Neural cell (in vitro differentiated cells): ENCODE results near the gene ARHGEF10L. TPM values are rescaled to one million over a fixed set of nuclear protein-coding genes. Genes with fewer than 3 reads are reported as not detected.

Experiments
- H2AFZ ChIP-seq: fragments of 200-600, 300-800 bp; sonication (generic), shearing (Covaris generic); 2 replicates; pipeline ENCODE4 v1.6.0; 2014; ENCODE audit warnings: low read depth, mild to moderate bottlenecking, antibody characterized with exemption, low read length, moderate library complexity
- H3F3A ChIP-seq: fragments of 200-600 bp; shearing (Covaris generic); 2 replicates; pipeline ENCODE4 v1.6.1; 2016; ENCODE audit warnings: mild to moderate bottlenecking, moderate library complexity, mixed read lengths, antibody characterized with exemption, low read length; ENCODE audit not compliant: insufficient read depth, poor library complexity, severe bottlenecking
- H3K27ac ChIP-seq: fragments of 200-600, 300-800 bp; sonication (generic), shearing (Covaris generic); 2 replicates; pipeline ENCODE4 v1.5.1; 2014; ENCODE audit warnings: mild to moderate bottlenecking, low read length, moderate library complexity
- H3K27me3 ChIP-seq: fragments of 300-800, 200-600 bp; sonication (generic), shearing (Covaris generic); 2 replicates; pipeline ENCODE4 v1.6.0; 2014; ENCODE audit warnings: mild to moderate bottlenecking, low read depth, low read length, moderate library complexity; ENCODE audit not compliant: insufficient read depth
- H3K36me3 ChIP-seq: fragments of 300-800, 200-600 bp; sonication (generic), shearing (Covaris generic); 2 replicates; pipeline ENCODE4 v1.5.1; 2014; ENCODE audit warnings: mild to moderate bottlenecking, antibody characterized with exemption, low read length, moderate library complexity; ENCODE audit not compliant: insufficient read depth
- H3K4me2 ChIP-seq: fragments of 300-800, 200-600 bp; sonication (generic), shearing (Covaris generic); 2 replicates; pipeline ENCODE4 v1.6.0; 2014; ENCODE audit warnings: mild to moderate bottlenecking, low read length
- H3K4me3 ChIP-seq: fragments of 300-800, 200-600 bp; sonication (generic), shearing (Covaris generic); 2 replicates; pipeline ENCODE4 v1.5.1; 2014; ENCODE audit warnings: mild to moderate bottlenecking, low read length, moderate library complexity
- H3K79me2 ChIP-seq: fragments of 200-600 bp; shearing (Covaris generic); replicated peaks from 2 replicates; pipeline ENCODE4 v1.6.0; 2014; ENCODE audit warnings: mild to moderate bottlenecking, low read length, moderate library complexity; ENCODE audit not compliant: insufficient read depth
- H3K9ac ChIP-seq: fragments of 300-800, 200-600 bp; sonication (generic), shearing (Covaris generic); 2 replicates; pipeline ENCODE4 v1.6.1; 2016; ENCODE audit warnings: mild to moderate bottlenecking, low read length, mixed read lengths
- H3K9me2 ChIP-seq: fragments of 200-600 bp; shearing (Covaris generic); 2 replicates; pipeline ENCODE4 v1.6.1; 2016; ENCODE audit warnings: mild to moderate bottlenecking, low read length, mixed read lengths; ENCODE audit not compliant: insufficient read depth
- H3K9me3 ChIP-seq: fragments of 200-600, 300-800 bp; sonication (generic), shearing (Covaris generic); 2 replicates; pipeline ENCODE4 v1.6.1; 2016; ENCODE audit warnings: mild to moderate bottlenecking, mixed run types, low read length, moderate library complexity, mixed read lengths
- H4K20me1 ChIP-seq: fragments of 200-600 bp; shearing (Covaris generic); 2 replicates; pipeline ENCODE4 v1.6.1; 2016; ENCODE audit warnings: mild to moderate bottlenecking, mixed run types; ENCODE audit not compliant: insufficient read depth
- EP300 ChIP-seq: fragments of 450-650 bp; conservative IDR thresholded peaks from 2 replicates; pipeline ENCODE4 v1.6.1; 2014; ENCODE audit warnings: antibody characterized with exemption, mild to moderate bottlenecking, moderate library complexity; ENCODE audit not compliant: poor library complexity, severe bottlenecking
- EZH2 ChIP-seq: fragments of 200-600, 300-800 bp; shearing (Covaris generic), sonication (generic); IDR thresholded peaks from 2 replicates; pipeline ENCODE4 v1.6.1; 2014; ENCODE audit warnings: antibody characterized with exemption, low read length, borderline replicate concordance, mild to moderate bottlenecking; ENCODE audit not compliant: insufficient read depth, poor library complexity, severe bottlenecking
- MXI1 ChIP-seq: fragments of 450-650 bp; conservative IDR thresholded peaks from 2 replicates; pipeline ENCODE4 v1.6.1; 2014; ENCODE audit warnings: antibody characterized with exemption, mild to moderate bottlenecking; ENCODE audit not compliant: poor library complexity, severe bottlenecking
- POLR2AphosphoS5 ChIP-seq: IDR thresholded peaks from 2 replicates; pipeline ENCODE4 v1.6.1; 2012
- RAD21 ChIP-seq: fragments of 450-650 bp; conservative IDR thresholded peaks from 2 replicates; pipeline ENCODE4 v1.6.1; 2014; ENCODE audit warnings: antibody characterized with exemption, mild to moderate bottlenecking, moderate library complexity
- REST ChIP-seq: IDR thresholded peaks from 2 replicates; pipeline ENCODE4 v1.6.1; 2012; ENCODE audit warnings: borderline replicate concordance
- SMC3 ChIP-seq: fragments of 450-650 bp; conservative IDR thresholded peaks from 2 replicates; pipeline ENCODE4 v1.6.1; 2014; ENCODE audit warnings: antibody characterized with exemption, mild to moderate bottlenecking, moderate library complexity; ENCODE audit not compliant: poor library complexity
- TAF1 ChIP-seq: IDR thresholded peaks from 2 replicates; pipeline ENCODE4 v1.6.1; 2012; ENCODE audit warnings: low read depth
- polyA plus RNA-seq: library from polyadenylated mRNA; depleted of rRNA; stranded (reverse); fragments of >200 nt; gene quantifications from 2 replicates; pipeline ENCODE4 v1.2.3, GENCODE V29; 2014
- TF ChIP-seq, protein P1 (sequence below): fragments of 450-650 bp; IDR thresholded peaks from 2 replicates; pipeline ENCODE4 v1.5.1; 2014; ENCODE audit warnings: antibody characterized with exemption, mild to moderate bottlenecking, moderate library complexity; ENCODE audit not compliant: poor library complexity, severe bottlenecking

ARHGEF10L gene
- polyA plus RNA-seq, 1 donor from 2014 or later, result 123 TPM

DNA sequence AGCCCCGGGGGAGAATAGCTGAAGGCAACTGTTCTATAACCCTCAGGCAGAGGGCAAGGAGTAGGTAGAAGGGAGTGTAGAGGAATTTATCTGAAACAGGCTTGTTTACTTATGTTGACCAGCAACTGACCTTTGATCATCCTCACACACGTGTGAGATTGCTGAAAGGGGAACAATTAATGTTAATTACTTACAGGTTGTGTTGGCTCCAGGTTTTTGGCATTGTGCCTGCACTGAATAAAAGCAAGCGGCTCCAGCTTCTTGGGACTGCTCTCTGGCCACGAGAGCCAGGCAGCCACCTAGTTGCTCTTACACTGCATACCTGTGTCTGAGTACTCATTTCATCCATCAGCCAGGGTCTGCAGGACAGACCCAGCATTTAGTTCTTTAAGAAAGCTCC is 41.3 kb upstream of the ARHGEF10L start:
- TF ChIP-seq EZH2, result no peak
- TF ChIP-seq MXI1, result no peak
- TF ChIP-seq POLR2AphosphoS5, result no peak
- TF ChIP-seq SMC3, result no peak
- TF ChIP-seq RAD21, result no peak
- TF ChIP-seq EP300, result no peak
- TF ChIP-seq, protein P1, sequence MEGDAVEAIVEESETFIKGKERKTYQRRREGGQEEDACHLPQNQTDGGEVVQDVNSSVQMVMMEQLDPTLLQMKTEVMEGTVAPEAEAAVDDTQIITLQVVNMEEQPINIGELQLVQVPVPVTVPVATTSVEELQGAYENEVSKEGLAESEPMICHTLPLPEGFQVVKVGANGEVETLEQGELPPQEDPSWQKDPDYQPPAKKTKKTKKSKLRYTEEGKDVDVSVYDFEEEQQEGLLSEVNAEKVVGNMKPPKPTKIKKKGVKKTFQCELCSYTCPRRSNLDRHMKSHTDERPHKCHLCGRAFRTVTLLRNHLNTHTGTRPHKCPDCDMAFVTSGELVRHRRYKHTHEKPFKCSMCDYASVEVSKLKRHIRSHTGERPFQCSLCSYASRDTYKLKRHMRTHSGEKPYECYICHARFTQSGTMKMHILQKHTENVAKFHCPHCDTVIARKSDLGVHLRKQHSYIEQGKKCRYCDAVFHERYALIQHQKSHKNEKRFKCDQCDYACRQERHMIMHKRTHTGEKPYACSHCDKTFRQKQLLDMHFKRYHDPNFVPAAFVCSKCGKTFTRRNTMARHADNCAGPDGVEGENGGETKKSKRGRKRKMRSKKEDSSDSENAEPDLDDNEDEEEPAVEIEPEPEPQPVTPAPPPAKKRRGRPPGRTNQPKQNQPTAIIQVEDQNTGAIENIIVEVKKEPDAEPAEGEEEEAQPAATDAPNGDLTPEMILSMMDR, result no peak
- TF ChIP-seq REST, result no peak
- no peak overlapping the region for H3K9ac ChIP-seq
- no peaks in the 10 kb centered on the region for H3K79me2 ChIP-seq
- no peaks in the 10 kb centered on the region for H3K9me2 ChIP-seq
- no peaks in the 10 kb centered on the region for H3F3A ChIP-seq
- no peak overlapping the region for H3K4me3 ChIP-seq
- peaks cover 4% of the 10 kb centered on the region for H3K9me3 ChIP-seq
- H3K27me3 ChIP-seq, result no peaks in the 10 kb centered on the region
- no peaks in the 10 kb centered on the region for H3K36me3 ChIP-seq
- no peak overlapping the region for H3K4me2 ChIP-seq
- H2AFZ ChIP-seq, result no peak overlapping the region
- H4K20me1 ChIP-seq, result no peaks in the 10 kb centered on the region
- no peak overlapping the region for H3K27ac ChIP-seq

DNA sequence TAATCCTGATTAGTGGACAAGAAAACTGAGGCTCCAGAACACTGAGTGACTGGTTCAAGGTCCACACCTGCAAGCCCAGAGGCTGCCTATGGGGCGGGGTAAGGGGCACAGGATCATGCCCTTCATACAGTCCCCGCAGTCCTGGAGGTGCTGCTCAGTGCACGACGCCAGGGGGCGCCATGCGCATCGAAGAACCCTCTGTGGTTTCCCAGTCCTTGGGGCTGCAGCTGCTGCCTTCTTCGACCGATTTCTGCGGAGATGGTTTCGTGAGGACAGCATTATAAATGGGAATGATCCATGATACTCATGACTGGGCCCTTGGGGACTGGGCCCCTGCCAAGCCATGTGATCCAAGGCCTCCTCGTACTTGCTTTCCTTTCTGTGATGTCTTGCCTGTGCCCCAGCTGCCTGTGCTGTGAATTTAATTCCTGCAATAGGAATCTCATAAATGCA is 37.1 kb upstream of the ARHGEF10L start:
- no peaks in the 10 kb centered on the region for H4K20me1 ChIP-seq
- H3K4me3 ChIP-seq, result no peak overlapping the region
- H3K36me3 ChIP-seq, result no peaks in the 10 kb centered on the region
- H2AFZ ChIP-seq, result no peak overlapping the region
- H3K9me3 ChIP-seq, result peaks cover 4% of the 10 kb centered on the region
- no peaks in the 10 kb centered on the region for H3F3A ChIP-seq
- H3K79me2 ChIP-seq, result no peaks in the 10 kb centered on the region
- no peaks in the 10 kb centered on the region for H3K9me2 ChIP-seq
- H3K27me3 ChIP-seq, result no peaks in the 10 kb centered on the region
- H3K4me2 ChIP-seq, result no peak overlapping the region
- H3K27ac ChIP-seq, result no peak overlapping the region
- H3K9ac ChIP-seq, result no peak overlapping the region
- TF ChIP-seq, protein P1, result peak; percentile 63
- TF ChIP-seq SMC3 (peak; percentile 73), RAD21 (peak; percentile 57), POLR2AphosphoS5 (no peak), MXI1 (no peak), EP300 (no peak), TAF1 (no peak)
